Lung (tissue), 12 donors: ENCODE data around the gene IGSF9. TPM values are rescaled to one million over a fixed set of nuclear protein-coding genes. Genes with fewer than 3 reads are reported as not detected.

Source experiments
- ATAC-seq: fragments of 200-7000 bp; cut with Tn5 transposase; one replicate; pipeline ENCODE4 v1.9.1; 2020; ENCODE audit warnings: moderate number of reproducible peaks; ENCODE audit not compliant: insufficient read depth, low FRiP score
- DNase-seq, 3 donors: peaks; one replicate each; pipeline ENCODE4 v3.0.0-alpha.2; 2013 to 2017
- H3K27ac ChIP-seq, 2 donors: one replicate each; pipeline ENCODE4 v1.5.1; 2013; ENCODE audit warnings: mild to moderate bottlenecking in 2 of 2, moderate library complexity in 2 of 2, control low read depth in 1 of 2, inconsistent platforms in 1 of 2, low read depth in 1 of 2, low read length in 1 of 2
- H3K27me3 ChIP-seq, 3 donors: one replicate each; pipeline ENCODE4 v1.5.1; 2013; ENCODE audit warnings: low read length in 2 of 3; ENCODE audit not compliant: control insufficient read depth in 3 of 3, insufficient read depth in 3 of 3
- H3K36me3 ChIP-seq, 4 donors: one replicate each; pipeline ENCODE4 v1.5.1; 2013; ENCODE audit warnings: low read length in 4 of 4, mild to moderate bottlenecking in 1 of 4, moderate library complexity in 1 of 4; ENCODE audit not compliant: control insufficient read depth in 4 of 4, insufficient read depth in 4 of 4
- H3K4me1 ChIP-seq, 5 donors: one replicate each; pipeline ENCODE4 v1.5.1; 2013; ENCODE audit warnings: low read length in 5 of 5, mild to moderate bottlenecking in 2 of 5, moderate library complexity in 1 of 5; ENCODE audit not compliant: control insufficient read depth in 5 of 5, insufficient read depth in 5 of 5
- H3K4me3 ChIP-seq: one replicate; pipeline ENCODE4 v1.5.1; 2013; ENCODE audit warnings: mild to moderate bottlenecking, control low read depth, moderate library complexity
- H3K9ac ChIP-seq, 2 donors: one replicate each; pipeline ENCODE4 v1.5.1; 2013; ENCODE audit warnings: low read length in 2 of 2, control low read depth in 1 of 2; ENCODE audit not compliant: insufficient read depth in 1 of 2
- H3K9me3 ChIP-seq, 4 donors: one replicate each; pipeline ENCODE4 v1.5.1; 2013; ENCODE audit warnings: low read length in 3 of 4, mild to moderate bottlenecking in 1 of 4, moderate library complexity in 1 of 4; ENCODE audit not compliant: control insufficient read depth in 4 of 4, insufficient read depth in 3 of 4
- WGBS, 2 donors: extraction: QIAGEN DNeasy Blood & Tissue Kit; methylation state at CpG; one replicate each; pipeline ENCODE4 v1.1.7; 2013; 5-methylcytosine and 5-hydroxymethylcytosine counted together
- polyA plus RNA-seq, 2 donors: library from polyadenylated mRNA; stranded (reverse); fragments of 200-250 nt; gene quantifications; one replicate each; pipeline ENCODE4 v1.2.1, GENCODE V29; 2013
- total RNA-seq, 2 donors: library from RNA; depleted of rRNA in 1 of 2; stranded (reverse); fragments of >200 nt in 1 of 2; gene quantifications; one replicate each; pipeline ENCODE4 v1.2.1, GENCODE V29; 2014 to 2021
- TF ChIP-seq, protein P1 (sequence below): IDR thresholded peaks from 2 replicates; pipeline ENCODE4 v1.5.1; 2012; ENCODE audit warnings: mild to moderate bottlenecking; ENCODE audit errors: control extremely low read depth, extremely low read depth
- donor health status: control.
- donor health status: control.
- donor health status: Bipolar disorder and iron deficiency.
- donor health status: healthy.
- donor health status: DM: yes; HTN: yes; CAD: no.

Gene IGSF9
- total and polyA plus RNA-seq, 4 donors: 1.4 to 4.9 (median 2.0) TPM

DNA sequence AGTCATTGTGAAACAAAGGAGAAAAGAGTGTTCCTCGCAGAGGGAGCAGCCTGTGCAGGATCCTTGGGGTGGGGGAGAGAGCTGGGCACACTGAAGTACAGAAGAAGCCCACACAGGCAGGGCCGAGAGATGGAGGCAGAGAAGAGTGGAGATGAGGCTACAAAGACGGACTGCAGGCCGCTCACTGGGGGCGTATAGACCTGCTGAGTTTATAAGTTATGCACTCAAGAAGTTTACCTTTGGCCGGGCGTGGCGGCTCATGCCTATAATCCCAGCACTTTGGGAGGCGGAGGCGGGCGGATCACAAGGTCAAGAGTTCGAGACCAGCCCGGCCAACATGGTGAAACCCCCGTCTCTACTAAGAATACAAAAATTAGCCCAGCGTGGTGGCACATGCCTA, 16.2 kb upstream of the IGSF9 start:
- Histone ChIP-seq H3K27me3 (no peaks in the 10 kb centered on the region), H3K9me3 (no peaks in the 10 kb centered on the region), H3K4me3 (no peak overlapping the region), H3K9ac (no peak overlapping the region), H3K36me3 (no peaks in the 10 kb centered on the region), H3K4me1 (peaks cover 0 to 6% (median 3%) of the 10 kb centered on the region in 5 donors), H3K27ac (no peak overlapping the region)
- TF ChIP-seq, protein P1, sequence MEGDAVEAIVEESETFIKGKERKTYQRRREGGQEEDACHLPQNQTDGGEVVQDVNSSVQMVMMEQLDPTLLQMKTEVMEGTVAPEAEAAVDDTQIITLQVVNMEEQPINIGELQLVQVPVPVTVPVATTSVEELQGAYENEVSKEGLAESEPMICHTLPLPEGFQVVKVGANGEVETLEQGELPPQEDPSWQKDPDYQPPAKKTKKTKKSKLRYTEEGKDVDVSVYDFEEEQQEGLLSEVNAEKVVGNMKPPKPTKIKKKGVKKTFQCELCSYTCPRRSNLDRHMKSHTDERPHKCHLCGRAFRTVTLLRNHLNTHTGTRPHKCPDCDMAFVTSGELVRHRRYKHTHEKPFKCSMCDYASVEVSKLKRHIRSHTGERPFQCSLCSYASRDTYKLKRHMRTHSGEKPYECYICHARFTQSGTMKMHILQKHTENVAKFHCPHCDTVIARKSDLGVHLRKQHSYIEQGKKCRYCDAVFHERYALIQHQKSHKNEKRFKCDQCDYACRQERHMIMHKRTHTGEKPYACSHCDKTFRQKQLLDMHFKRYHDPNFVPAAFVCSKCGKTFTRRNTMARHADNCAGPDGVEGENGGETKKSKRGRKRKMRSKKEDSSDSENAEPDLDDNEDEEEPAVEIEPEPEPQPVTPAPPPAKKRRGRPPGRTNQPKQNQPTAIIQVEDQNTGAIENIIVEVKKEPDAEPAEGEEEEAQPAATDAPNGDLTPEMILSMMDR: no peak
- WGBS, 2 donors: 89 to 90% methylated on average over 15 of the region's 15 CpGs
- no peak for ATAC-seq
- DNase-seq: no peak

DNA sequence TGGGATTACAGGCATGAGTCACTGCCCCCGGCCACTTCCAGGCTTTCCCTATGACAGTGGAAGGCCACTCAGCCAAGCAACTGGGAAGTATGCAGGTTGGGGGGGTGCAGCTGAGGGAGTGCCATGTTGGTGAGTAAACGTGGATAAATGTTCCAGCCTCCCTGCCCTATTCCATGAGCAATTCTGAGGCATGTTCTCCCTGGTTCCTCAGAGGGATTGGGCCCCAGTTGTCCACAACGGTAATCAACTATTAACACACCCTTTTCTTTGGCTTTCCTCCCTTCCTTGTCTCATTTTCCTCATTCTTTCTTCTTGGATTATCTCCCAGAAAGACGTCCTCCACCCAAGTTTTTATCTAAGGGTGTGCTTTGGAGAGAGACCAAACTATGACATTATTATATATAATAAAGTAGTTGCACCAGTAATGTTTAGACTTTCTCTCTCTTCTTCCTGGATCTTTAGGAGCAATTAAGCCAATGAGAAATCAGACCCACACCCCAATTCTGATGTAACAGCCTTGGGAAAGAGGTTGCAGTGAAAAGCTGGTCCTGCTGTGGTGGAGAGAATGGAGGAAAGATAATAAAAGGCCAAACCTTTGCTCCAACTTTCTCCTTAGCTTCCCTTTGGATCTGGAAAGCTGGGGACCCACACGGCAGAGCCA, 15.4 kb upstream of the IGSF9 start:
- H3K27me3 ChIP-seq: no peaks in the 10 kb centered on the region
- no peak overlapping the region for H3K4me3 ChIP-seq
- DNase-seq (peak in 2 of 3 donors; percentile 50 to 57), ATAC-seq (peak; percentile 57)
- no peaks in the 10 kb centered on the region for H3K36me3 ChIP-seq
- peaks cover 0 to 6% (median 3%) of the 10 kb centered on the region in 5 donors for H3K4me1 ChIP-seq
- no peak overlapping the region for H3K9ac ChIP-seq
- 53 to 73% methylated on average over 5 of the region's 5 CpGs for WGBS, 2 donors
- H3K9me3 ChIP-seq: no peaks in the 10 kb centered on the region
- H3K27ac ChIP-seq: no peak overlapping the region
- TF ChIP-seq, protein P1: no peak

DNA sequence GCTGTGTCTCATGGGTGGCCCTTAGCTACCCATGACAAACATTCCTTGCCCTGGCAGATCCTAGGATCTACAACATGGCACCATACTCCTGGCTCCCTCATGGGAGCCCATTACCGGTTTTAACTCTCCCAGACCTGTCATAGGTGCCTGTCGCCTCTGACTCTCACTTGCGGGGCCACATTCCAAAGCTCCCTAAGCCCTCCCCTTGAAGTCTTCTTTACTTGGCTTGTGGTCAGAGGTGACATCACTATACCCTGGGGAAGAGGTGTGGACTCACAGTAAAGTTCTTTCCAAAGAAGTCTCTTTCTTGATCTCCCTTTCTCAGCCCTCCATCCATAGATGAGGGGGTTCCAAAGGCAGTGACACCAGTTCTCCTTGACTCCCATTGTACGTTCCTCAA, 14.0 kb upstream of the IGSF9 start:
- DNase-seq (no peak), ATAC-seq (no peak)
- no peaks in the 10 kb centered on the region for H3K27me3 ChIP-seq
- WGBS, 2 donors: 66 to 83% methylated on average over 4 of the region's 4 CpGs
- no peaks in the 10 kb centered on the region for H3K36me3 ChIP-seq
- TF ChIP-seq, protein P1: no peak
- H3K27ac ChIP-seq: no peak overlapping the region
- H3K4me3 ChIP-seq: no peak overlapping the region
- peaks cover 0 to 6% (median 3%) of the 10 kb centered on the region in 5 donors for H3K4me1 ChIP-seq
- no peaks in the 10 kb centered on the region for H3K9me3 ChIP-seq
- H3K9ac ChIP-seq: no peak overlapping the region
